ENCODE measurements around the gene GNA12.

GRCh38 chr7:2880874-2881533 lies 36.9 kb upstream of the GNA12 start:
- TF ChIP-seq CTCF (IDR thresholded peaks at IDR 0.05; ENCODE audit: insufficient read depth, low read length) (no peak), REST (IDR thresholded peaks at IDR 0.05; ENCODE audit: insufficient replicate concordance, low read depth) (no peak), SPI1 (IDR thresholded peaks at IDR 0.05; ENCODE audit: borderline replicate concordance, low read depth) (no peak), POLR2AphosphoS5 (IDR thresholded peaks at IDR 0.05; ENCODE audit: low read depth) (no peak), GABPA (IDR thresholded peaks at IDR 0.05; ENCODE audit: low read depth) (no peak)

Measured in HL-60 (cell line).